Measurements from ENCODE around the gene RPL22. TPM values are rescaled to one million over a fixed set of nuclear protein-coding genes. Genes with fewer than 3 reads are reported as not detected.

The RPL22 gene
- total and polyA plus RNA-seq, 2 of the 4 experiments (the other 2 are of a cell fraction), result 26.2 to 131 TPM

DNA sequence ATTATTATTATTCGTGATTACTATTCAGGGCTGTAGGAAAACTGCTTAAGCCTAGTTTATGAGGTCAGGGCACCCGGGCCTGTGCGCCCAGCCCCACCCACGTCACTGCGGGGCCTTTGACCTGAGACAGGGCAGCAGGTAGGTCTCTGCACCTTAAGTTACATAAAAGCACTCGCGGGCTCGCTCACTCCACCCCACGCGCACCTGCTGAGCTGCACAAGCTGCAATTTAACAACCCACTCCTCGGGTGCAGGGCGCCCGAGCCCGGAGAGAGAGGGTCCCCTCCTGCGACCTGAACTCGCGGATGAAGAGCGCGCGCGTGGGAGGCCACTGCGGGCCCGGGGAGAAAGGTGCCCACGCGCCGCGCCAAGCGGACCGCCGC lies 35.9 kb upstream of the RPL22 start:
- in situ Hi-C loops (cut with MboI; ENCODE audit: low sequenced_read_pairs) (no loop called here), dilution Hi-C loops (cut with HindIII; ENCODE audit: low sequenced_read_pairs, unreplicated experiment) (no loop called here), intact Hi-C loops (cut with micrococcal nuclease) (loop anchor here (2.0 kb wide), 1 partner anchor 36 kb away; the partner anchor contains the start of gene RPL22)
- Histone ChIP-seq H2BK120ac (ENCODE audit: low read depth, low read length) (no peak overlapping the region), H3K9me3 (ENCODE audit: control insufficient read depth, insufficient read depth, low read length) (no peaks in the 10 kb centered on the region), H3K14ac (replicated peaks; ENCODE audit: low read depth, low read length) (no peak overlapping the region), H4K8ac (ENCODE audit: low read depth in 2 of 2, low read length in 2 of 2) (peak overlapping the region; percentile 20 to 93; a peak in 2 of 4 replicates), H3K4ac (ENCODE audit: low read depth, low read length) (peak overlapping the region; percentile 43; the same call in 1 of the 2 replicates), H2BK20ac (ENCODE audit: low read depth, low read length) (no peak overlapping the region), H3K4me1 (ENCODE audit: control insufficient read depth, insufficient read depth, low read length) (peaks cover 4% of the 10 kb centered on the region; the same call in 1 of the 2 replicates), H3K27me3 (ENCODE audit: control insufficient read depth, insufficient read depth, low read length) (peaks cover 12% of the 10 kb centered on the region), H3K4me3 (ENCODE audit: insufficient read depth, low read depth, low read length) (peak overlapping the region; percentile 98), H3K56ac (ENCODE audit: extremely low read depth, insufficient read depth, low read length) (peak overlapping the region; percentile 55; the same call in 1 of the 2 replicates), H3K36me3 (ENCODE audit: control insufficient read depth, insufficient read depth, low read length) (peaks cover 16% of the 10 kb centered on the region), H2AK5ac (ENCODE audit: low read depth, low read length) (peak overlapping the region; percentile 36), H3K9me1 (ENCODE audit: insufficient read depth, low read length) (no peaks in the 10 kb centered on the region; the same call in 1 of the 2 replicates), H3K79me1 (ENCODE audit: low read depth in 1 of 2, low read length in 2 of 2) (peaks cover 29 to 31% of the 10 kb centered on the region in 2 experiments), H4K5ac (ENCODE audit: low read depth, low read length) (no peak overlapping the region), H3K27ac (ENCODE audit: insufficient read depth, low read length) (peak overlapping the region; percentile 50; the same call in 1 of the 2 replicates), H3K18ac (ENCODE audit: low read depth, low read length) (no peak overlapping the region), H4K20me1 (ENCODE audit: insufficient read depth, low read length) (peaks cover 4% of the 10 kb centered on the region; the same call in 1 of the 2 replicates), H2AFZ (replicated peaks; ENCODE audit: low read length, poor library complexity) (peak overlapping the region; percentile 97), H2BK5ac (ENCODE audit: low read depth, low read length, poor library complexity, severe bottlenecking) (no peak overlapping the region), H2BK15ac (ENCODE audit: low read depth, low read length) (no peak overlapping the region), H3K23ac (ENCODE audit: low read depth, low read length) (peak overlapping the region; percentile 83; the same call in 1 of the 2 replicates), H4K91ac (ENCODE audit: insufficient read depth, low read depth, low read length) (no peak overlapping the region; the same call in 1 of the 2 replicates), H3K9ac (ENCODE audit: low read depth, low read length) (peak overlapping the region; percentile 81), H2AK9ac (replicated peaks; ENCODE audit: low read depth, low read length, poor library complexity) (peak overlapping the region; percentile 47), H3K4me2 (ENCODE audit: low read depth, low read length) (peak overlapping the region; percentile 100)
- WGBS, 2 experiments (ENCODE audit: extremely low coverage in 2 of 2, insufficient read length in 1 of 2), result no CpG with 5 or more reads among the region's 30 CpGs
- TF ChIP-seq NFE2L2 (IDR thresholded peaks at IDR 0.05; ENCODE audit: low read depth, low read length) (no peak), RAD21 (IDR thresholded peaks at IDR 0.05; ENCODE audit: low read length) (no peak), BHLHE40 (IDR thresholded peaks at IDR 0.05; ENCODE audit: low read depth, low read length) (no peak), MXI1 (IDR thresholded peaks at IDR 0.05; ENCODE audit: borderline replicate concordance, low read depth, low read length) (no peak), MAZ (IDR thresholded peaks at IDR 0.05; ENCODE audit: borderline replicate concordance, low read depth, low read length) (no peak), RFX5 (IDR thresholded peaks at IDR 0.05; ENCODE audit: low read depth, low read length) (no peak), SMC3 (IDR thresholded peaks at IDR 0.05; ENCODE audit: low read depth, low read length) (no peak), RCOR1 (IDR thresholded peaks at IDR 0.05; ENCODE audit: insufficient replicate concordance, low read length) (no peak), POLR2A (IDR thresholded peaks at IDR 0.05; ENCODE audit: low read depth, low read length) (no peak), CHD1 (IDR thresholded peaks at IDR 0.05; ENCODE audit: low read depth, low read length) (no peak)
- TF ChIP-seq, protein P1, sequence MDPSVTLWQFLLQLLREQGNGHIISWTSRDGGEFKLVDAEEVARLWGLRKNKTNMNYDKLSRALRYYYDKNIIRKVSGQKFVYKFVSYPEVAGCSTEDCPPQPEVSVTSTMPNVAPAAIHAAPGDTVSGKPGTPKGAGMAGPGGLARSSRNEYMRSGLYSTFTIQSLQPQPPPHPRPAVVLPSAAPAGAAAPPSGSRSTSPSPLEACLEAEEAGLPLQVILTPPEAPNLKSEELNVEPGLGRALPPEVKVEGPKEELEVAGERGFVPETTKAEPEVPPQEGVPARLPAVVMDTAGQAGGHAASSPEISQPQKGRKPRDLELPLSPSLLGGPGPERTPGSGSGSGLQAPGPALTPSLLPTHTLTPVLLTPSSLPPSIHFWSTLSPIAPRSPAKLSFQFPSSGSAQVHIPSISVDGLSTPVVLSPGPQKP (IDR thresholded peaks at IDR 0.05; ENCODE audit: borderline replicate concordance, low read depth, low read length), result no peak
- TF ChIP-seq, protein P2, sequence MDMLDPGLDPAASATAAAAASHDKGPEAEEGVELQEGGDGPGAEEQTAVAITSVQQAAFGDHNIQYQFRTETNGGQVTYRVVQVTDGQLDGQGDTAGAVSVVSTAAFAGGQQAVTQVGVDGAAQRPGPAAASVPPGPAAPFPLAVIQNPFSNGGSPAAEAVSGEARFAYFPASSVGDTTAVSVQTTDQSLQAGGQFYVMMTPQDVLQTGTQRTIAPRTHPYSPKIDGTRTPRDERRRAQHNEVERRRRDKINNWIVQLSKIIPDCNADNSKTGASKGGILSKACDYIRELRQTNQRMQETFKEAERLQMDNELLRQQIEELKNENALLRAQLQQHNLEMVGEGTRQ (IDR thresholded peaks at IDR 0.05; ENCODE audit: low read depth, low read length), result no peak
- TF ChIP-seq, protein P3, sequence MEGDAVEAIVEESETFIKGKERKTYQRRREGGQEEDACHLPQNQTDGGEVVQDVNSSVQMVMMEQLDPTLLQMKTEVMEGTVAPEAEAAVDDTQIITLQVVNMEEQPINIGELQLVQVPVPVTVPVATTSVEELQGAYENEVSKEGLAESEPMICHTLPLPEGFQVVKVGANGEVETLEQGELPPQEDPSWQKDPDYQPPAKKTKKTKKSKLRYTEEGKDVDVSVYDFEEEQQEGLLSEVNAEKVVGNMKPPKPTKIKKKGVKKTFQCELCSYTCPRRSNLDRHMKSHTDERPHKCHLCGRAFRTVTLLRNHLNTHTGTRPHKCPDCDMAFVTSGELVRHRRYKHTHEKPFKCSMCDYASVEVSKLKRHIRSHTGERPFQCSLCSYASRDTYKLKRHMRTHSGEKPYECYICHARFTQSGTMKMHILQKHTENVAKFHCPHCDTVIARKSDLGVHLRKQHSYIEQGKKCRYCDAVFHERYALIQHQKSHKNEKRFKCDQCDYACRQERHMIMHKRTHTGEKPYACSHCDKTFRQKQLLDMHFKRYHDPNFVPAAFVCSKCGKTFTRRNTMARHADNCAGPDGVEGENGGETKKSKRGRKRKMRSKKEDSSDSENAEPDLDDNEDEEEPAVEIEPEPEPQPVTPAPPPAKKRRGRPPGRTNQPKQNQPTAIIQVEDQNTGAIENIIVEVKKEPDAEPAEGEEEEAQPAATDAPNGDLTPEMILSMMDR (conservative IDR thresholded peaks at IDR 0.05; ENCODE audit: low read depth, low read length), result no peak
- POLR2A ChIA-PET (ENCODE audit: unreplicated experiment), result no interaction called here
- BruUV-seq (replicated peaks), result no TSS peak
- ATAC-seq (ENCODE audit: low read depth) (no peak; the same call in 1 of the 2 replicates), DNase-seq (no peak)
- CTCF ChIA-PET, result interaction anchor here (0.6 to 1.7 kb wide), 3 partner anchors 9 to 11 kb away, joined by 3 to 5 read pairs (median 4); no protein-coding TSS in a partner anchor

Data from IMR-90 (cell line).